ENCODE measurements around the gene DIRAS1.
"Not testable (repeated sequence)": the region's sequence is repeated elsewhere in the genome, so short reads cannot be mapped to it uniquely, and the experiment has no call there.

DIRAS1 gene

GRCh38 chr19:2675892-2676291 lies 45.3 kb downstream of the DIRAS1 start:
- DNase-seq, result no peak
- H3K9ac ChIP-seq (ENCODE audit: low read length), result no peak overlapping the region
- H3K23ac ChIP-seq (ENCODE audit: low read length), result no peak overlapping the region
- H3K27ac ChIP-seq (ENCODE audit: low read depth, low read length), result no peak overlapping the region
- no peak overlapping the region for H2BK5ac ChIP-seq (ENCODE audit: low read length)
- H4K8ac ChIP-seq (ENCODE audit: low read depth, low read length), result no peak overlapping the region
- H3K18ac ChIP-seq (ENCODE audit: low read length), result no peak overlapping the region
- H3K79me1 ChIP-seq (ENCODE audit: low read length), result no peaks in the 10 kb centered on the region
- no peaks in the 10 kb centered on the region for H3K4me1 ChIP-seq (ENCODE audit: control insufficient read depth, low read depth, low read length)
- WGBS (ENCODE audit: extremely low coverage, insufficient coverage, low lambda C conversion rate), result no CpG with 5 or more reads among the region's 11 CpGs
- no peak overlapping the region for H4K5ac ChIP-seq (ENCODE audit: low read length)
- no peak overlapping the region for H3K56ac ChIP-seq (ENCODE audit: low read length)
- H3K4me2 ChIP-seq (ENCODE audit: low read length), result no peak overlapping the region
- no peak overlapping the region for H3K4ac ChIP-seq (ENCODE audit: low read depth, low read length)
- no peaks in the 10 kb centered on the region for H3K79me2 ChIP-seq (ENCODE audit: control insufficient read depth, insufficient read depth, low read length)
- no peaks in the 10 kb centered on the region for H3K36me3 ChIP-seq (ENCODE audit: control insufficient read depth, insufficient read depth, low read length)
- no peaks in the 10 kb centered on the region for H3K27me3 ChIP-seq (ENCODE audit: insufficient read depth, low read length, poor library complexity)
- H2BK120ac ChIP-seq (ENCODE audit: low read depth, low read length), result no peak overlapping the region
- H3K4me3 ChIP-seq (ENCODE audit: low read length), result no peak overlapping the region
- no peak overlapping the region for H2BK15ac ChIP-seq (replicated peaks; ENCODE audit: low read depth)
- H2AK5ac ChIP-seq (ENCODE audit: low read length), result no peak overlapping the region

- Histone ChIP-seq H3K27me3 (ENCODE audit: insufficient read depth, low read length, poor library complexity) (no peaks in the 10 kb centered on the region), H3K4me1 (ENCODE audit: control insufficient read depth, low read depth, low read length) (no peaks in the 10 kb centered on the region), H2BK5ac (ENCODE audit: low read length) (no peak overlapping the region), H4K5ac (ENCODE audit: low read length) (no peak overlapping the region), H3K18ac (ENCODE audit: low read length) (no peak overlapping the region), H3K4me3 (ENCODE audit: low read length) (no peak overlapping the region), H3K36me3 (ENCODE audit: control insufficient read depth, insufficient read depth, low read length) (no peaks in the 10 kb centered on the region), H3K23ac (ENCODE audit: low read length) (no peak overlapping the region), H4K8ac (ENCODE audit: low read depth, low read length) (no peak overlapping the region), H2BK120ac (ENCODE audit: low read depth, low read length) (no peak overlapping the region), H3K27ac (ENCODE audit: low read depth, low read length) (no peak overlapping the region), H3K56ac (ENCODE audit: low read length) (no peak overlapping the region), H3K79me2 (ENCODE audit: control insufficient read depth, insufficient read depth, low read length) (no peaks in the 10 kb centered on the region), H3K4me2 (ENCODE audit: low read length) (no peak overlapping the region), H2AK5ac (ENCODE audit: low read length) (no peak overlapping the region), H3K4ac (ENCODE audit: low read depth, low read length) (no peak overlapping the region), H2BK15ac (replicated peaks; ENCODE audit: low read depth) (no peak overlapping the region), H3K79me1 (ENCODE audit: low read length) (no peaks in the 10 kb centered on the region), H3K9ac (ENCODE audit: low read length) (no peak overlapping the region)
- no peak for DNase-seq
- WGBS (ENCODE audit: extremely low coverage, insufficient coverage, low lambda C conversion rate), result no CpG with 5 or more reads among the region's 16 CpGs
These were observed 51.0 kb downstream of the DIRAS1 start for GRCh38 chr19:2670217-2670616.

GRCh38 chr19:2668175-2668763 lies 52.9 kb downstream of the DIRAS1 start:
- Histone ChIP-seq H4K5ac (ENCODE audit: low read length) (no peak overlapping the region), H3K79me2 (ENCODE audit: control insufficient read depth, insufficient read depth, low read length) (no peaks in the 10 kb centered on the region), H3K23ac (ENCODE audit: low read length) (no peak overlapping the region), H3K9ac (ENCODE audit: low read length) (no peak overlapping the region), H3K27me3 (ENCODE audit: insufficient read depth, low read length, poor library complexity) (no peaks in the 10 kb centered on the region), H3K4me3 (ENCODE audit: low read length) (no peak overlapping the region), H3K4me2 (ENCODE audit: low read length) (no peak overlapping the region), H3K56ac (ENCODE audit: low read length) (no peak overlapping the region), H4K8ac (ENCODE audit: low read depth, low read length) (no peak overlapping the region), H2BK120ac (ENCODE audit: low read depth, low read length) (no peak overlapping the region), H3K79me1 (ENCODE audit: low read length) (no peaks in the 10 kb centered on the region), H3K27ac (ENCODE audit: low read depth, low read length) (no peak overlapping the region), H3K36me3 (ENCODE audit: control insufficient read depth, insufficient read depth, low read length) (no peaks in the 10 kb centered on the region), H3K18ac (ENCODE audit: low read length) (no peak overlapping the region), H3K4ac (ENCODE audit: low read depth, low read length) (no peak overlapping the region), H2BK15ac (replicated peaks; ENCODE audit: low read depth) (no peak overlapping the region), H3K4me1 (ENCODE audit: control insufficient read depth, low read depth, low read length) (no peaks in the 10 kb centered on the region), H2AK5ac (ENCODE audit: low read length) (no peak overlapping the region), H2BK5ac (ENCODE audit: low read length) (no peak overlapping the region)
- WGBS (ENCODE audit: extremely low coverage, insufficient coverage, low lambda C conversion rate), result no CpG with 5 or more reads among the region's 15 CpGs
- DNase-seq, result no peak

- H3K4me1 ChIP-seq (ENCODE audit: control insufficient read depth, low read depth, low read length); H3K56ac ChIP-seq (ENCODE audit: low read length); H4K5ac ChIP-seq (ENCODE audit: low read length); H3K23ac ChIP-seq (ENCODE audit: low read length); H3K9ac ChIP-seq (ENCODE audit: low read length); H2BK120ac ChIP-seq (ENCODE audit: low read depth, low read length); H2BK15ac ChIP-seq (replicated peaks; ENCODE audit: low read depth); H3K27ac ChIP-seq (ENCODE audit: low read depth, low read length); H3K4ac ChIP-seq (ENCODE audit: low read depth, low read length); DNase-seq; H3K27me3 ChIP-seq (ENCODE audit: insufficient read depth, low read length, poor library complexity); H3K4me2 ChIP-seq (ENCODE audit: low read length); H2BK5ac ChIP-seq (ENCODE audit: low read length); H3K79me2 ChIP-seq (ENCODE audit: control insufficient read depth, insufficient read depth, low read length); H3K79me1 ChIP-seq (ENCODE audit: low read length); H3K36me3 ChIP-seq (ENCODE audit: control insufficient read depth, insufficient read depth, low read length); H3K4me3 ChIP-seq (ENCODE audit: low read length); H3K18ac ChIP-seq (ENCODE audit: low read length); H4K8ac ChIP-seq (ENCODE audit: low read depth, low read length); H2AK5ac ChIP-seq (ENCODE audit: low read length): not testable (repeated sequence)
- no CpG with 5 or more reads among the region's 10 CpGs for WGBS (ENCODE audit: extremely low coverage, insufficient coverage, low lambda C conversion rate)
These were observed 53.8 kb downstream of the DIRAS1 start for GRCh38 chr19:2667349-2667748.

GRCh38 chr19:2666344-2666994 lies 54.7 kb downstream of the DIRAS1 start:
- H3K27ac ChIP-seq (ENCODE audit: low read depth, low read length), result no peak overlapping the region
- H3K79me2 ChIP-seq (ENCODE audit: control insufficient read depth, insufficient read depth, low read length), result no peaks in the 10 kb centered on the region
- no peaks in the 10 kb centered on the region for H3K4me1 ChIP-seq (ENCODE audit: control insufficient read depth, low read depth, low read length)
- H3K4me2 ChIP-seq (ENCODE audit: low read length), result no peak overlapping the region
- H3K18ac ChIP-seq (ENCODE audit: low read length), result no peak overlapping the region
- no peak overlapping the region for H3K9ac ChIP-seq (ENCODE audit: low read length)
- H2BK15ac ChIP-seq (replicated peaks; ENCODE audit: low read depth), result no peak overlapping the region
- H3K4ac ChIP-seq (ENCODE audit: low read depth, low read length), result no peak overlapping the region
- no peak overlapping the region for H2BK120ac ChIP-seq (ENCODE audit: low read depth, low read length)
- DNase-seq, result no peak
- H3K23ac ChIP-seq (ENCODE audit: low read length), result no peak overlapping the region
- H4K5ac ChIP-seq (ENCODE audit: low read length), result no peak overlapping the region
- no peak overlapping the region for H2BK5ac ChIP-seq (ENCODE audit: low read length)
- no peak overlapping the region for H3K4me3 ChIP-seq (ENCODE audit: low read length)
- no peaks in the 10 kb centered on the region for H3K36me3 ChIP-seq (ENCODE audit: control insufficient read depth, insufficient read depth, low read length)
- no CpG with 5 or more reads among the region's 9 CpGs for WGBS (ENCODE audit: extremely low coverage, insufficient coverage, low lambda C conversion rate)
- no peak overlapping the region for H4K8ac ChIP-seq (ENCODE audit: low read depth, low read length)
- H2AK5ac ChIP-seq (ENCODE audit: low read length), result no peak overlapping the region
- no peak overlapping the region for H3K56ac ChIP-seq (ENCODE audit: low read length)
- no peaks in the 10 kb centered on the region for H3K27me3 ChIP-seq (ENCODE audit: insufficient read depth, low read length, poor library complexity)
- no peaks in the 10 kb centered on the region for H3K79me1 ChIP-seq (ENCODE audit: low read length)

- no peak overlapping the region for H3K56ac ChIP-seq (ENCODE audit: low read length)
These were observed 56.1 kb downstream of the DIRAS1 start for GRCh38 chr19:2665103-2665502.

More at GRCh38 chr19:2665103-2665502, 56.1 kb downstream of the DIRAS1 start:
- H3K79me2 ChIP-seq (ENCODE audit: control insufficient read depth, insufficient read depth, low read length), result no peaks in the 10 kb centered on the region
- H3K79me1 ChIP-seq (ENCODE audit: low read length), result no peaks in the 10 kb centered on the region
- H4K8ac ChIP-seq (ENCODE audit: low read depth, low read length), result no peak overlapping the region
- H3K23ac ChIP-seq (ENCODE audit: low read length), result no peak overlapping the region
- no peak overlapping the region for H3K9ac ChIP-seq (ENCODE audit: low read length)
- no peak overlapping the region for H2BK120ac ChIP-seq (ENCODE audit: low read depth, low read length)
- no CpG with 5 or more reads among the region's 11 CpGs for WGBS (ENCODE audit: extremely low coverage, insufficient coverage, low lambda C conversion rate)
- no peak for DNase-seq
- H3K18ac ChIP-seq (ENCODE audit: low read length), result no peak overlapping the region
- H2BK15ac ChIP-seq (replicated peaks; ENCODE audit: low read depth), result no peak overlapping the region
- H2AK5ac ChIP-seq (ENCODE audit: low read length), result no peak overlapping the region
- H3K27ac ChIP-seq (ENCODE audit: low read depth, low read length), result no peak overlapping the region
- H3K4me1 ChIP-seq (ENCODE audit: control insufficient read depth, low read depth, low read length), result no peaks in the 10 kb centered on the region
- no peak overlapping the region for H4K5ac ChIP-seq (ENCODE audit: low read length)
- no peaks in the 10 kb centered on the region for H3K27me3 ChIP-seq (ENCODE audit: insufficient read depth, low read length, poor library complexity)
- H3K4me3 ChIP-seq (ENCODE audit: low read length), result no peak overlapping the region
- no peak overlapping the region for H3K4ac ChIP-seq (ENCODE audit: low read depth, low read length)
- H2BK5ac ChIP-seq (ENCODE audit: low read length), result no peak overlapping the region
- no peaks in the 10 kb centered on the region for H3K36me3 ChIP-seq (ENCODE audit: control insufficient read depth, insufficient read depth, low read length)
- no peak overlapping the region for H3K4me2 ChIP-seq (ENCODE audit: low read length)

Measured in mesendoderm (in vitro differentiated cells).